Stimulated activated naive CD8-positive, alpha-beta T cell treated with anti-CD3 and anti-CD28 coated beads, Interleukin-15, Interleukin-2, amounts not matched to agents 100 U/mL and 50 U/mL, for 24 hours (primary cell): ENCODE data around the gene MAP1B.

ENCODE experiments used
- ATAC-seq: fragments of 150-1000 bp; cut with Tn5 transposase; one replicate; pipeline ENCODE4 v1.10.0; 2021
- DNase-seq: peaks from one replicate; pipeline ENCODE4 v3.0.0; 2021

Gene MAP1B

GRCh38 chr5:72096602-72097188 is 10.6 kb upstream of the MAP1B start:
- DNase-seq (no peak), ATAC-seq (no peak)

GRCh38 chr5:72101828-72102227 is 5.4 kb upstream of the MAP1B start:
- ATAC-seq (no peak), DNase-seq (no peak)

GRCh38 chr5:72106817-72107130 is 501 bp upstream of the MAP1B start:
- DNase-seq (no peak), ATAC-seq (no peak)

- DNase-seq (peak; percentile 11), ATAC-seq (peak; percentile 28)
Measured at GRCh38 chr5:72107901-72108201, 576 bp downstream of the MAP1B start.

GRCh38 chr5:72108202-72109061 is 1.2 kb downstream of the MAP1B start:
- ATAC-seq (no peak), DNase-seq (peak; percentile 20)

GRCh38 chr5:72109062-72109411 is 1.8 kb downstream of the MAP1B start:
- ATAC-seq = no peak
- DNase-seq = no peak

- no peak for DNase-seq
- no peak for ATAC-seq
Measured at GRCh38 chr5:72109625-72110024, 2.4 kb downstream of the MAP1B start.

- no peak for DNase-seq
- ATAC-seq = no peak
Measured at GRCh38 chr5:72110394-72111013, 3.2 kb downstream of the MAP1B start.

- no peak for ATAC-seq
- no peak for DNase-seq
Measured at GRCh38 chr5:72112389-72112788, 5.1 kb downstream of the MAP1B start.

- no peak for ATAC-seq
- DNase-seq = no peak
Measured at GRCh38 chr5:72114629-72115028, 7.4 kb downstream of the MAP1B start.

GRCh38 chr5:72115296-72115695 is 8.0 kb downstream of the MAP1B start:
- no peak for DNase-seq
- no peak for ATAC-seq

GRCh38 chr5:72117307-72117706 is 10.0 kb downstream of the MAP1B start:
- DNase-seq (no peak), ATAC-seq (no peak)

GRCh38 chr5:72121052-72121779 is 13.9 kb downstream of the MAP1B start:
- ATAC-seq = no peak
- no peak for DNase-seq

GRCh38 chr5:72121780-72122445 is 14.6 kb downstream of the MAP1B start:
- DNase-seq = no peak
- no peak for ATAC-seq

- no peak for ATAC-seq
Measured at GRCh38 chr5:72122602-72123001, 15.3 kb downstream of the MAP1B start.

GRCh38 chr5:72123764-72124376 is 16.6 kb downstream of the MAP1B start:
- ATAC-seq = no peak
- no peak for DNase-seq

More at GRCh38 chr5:72122602-72123001, 15.3 kb downstream of the MAP1B start:
- no peak for DNase-seq

- DNase-seq (no peak), ATAC-seq (no peak)
Measured at GRCh38 chr5:72125271-72125940, 18.1 kb downstream of the MAP1B start.

GRCh38 chr5:72125941-72126620 is 18.8 kb downstream of the MAP1B start:
- DNase-seq (no peak), ATAC-seq (no peak)

GRCh38 chr5:72126796-72127195 is 19.5 kb downstream of the MAP1B start:
- DNase-seq = no peak
- ATAC-seq = no peak

- DNase-seq (no peak), ATAC-seq (no peak)
Measured at GRCh38 chr5:72129725-72130124, 22.4 kb downstream of the MAP1B start.

GRCh38 chr5:72130351-72130761 is 23.1 kb downstream of the MAP1B start:
- DNase-seq = no peak
- no peak for ATAC-seq
